HG03469 (cell line): ENCODE data around the gene H1-8.
"Not testable (repeated sequence)": the region's sequence is repeated elsewhere in the genome, so short reads cannot be mapped to it uniquely, and the experiment has no call there.

Experiments used
- ATAC-seq: cut with Tn5 transposase; IDR thresholded peaks from one replicate; pipeline ENCODE4 v1.9.1; 2021; ENCODE audit warnings: mild to moderate bottlenecking, moderate library complexity, moderate number of reproducible peaks; ENCODE audit not compliant: unreplicated experiment

H1-8 gene

GRCh38 chr3:129531699-129532098 is 11.3 kb upstream of the H1-8 start:
- ATAC-seq: no peak

GRCh38 chr3:129532261-129532660 is 10.7 kb upstream of the H1-8 start:
- ATAC-seq: no peak

GRCh38 chr3:129533406-129533805 is 9.6 kb upstream of the H1-8 start:
- ATAC-seq: no peak

GRCh38 chr3:129534428-129535027 is 8.4 kb upstream of the H1-8 start:
- no peak for ATAC-seq

GRCh38 chr3:129535075-129535474 is 7.9 kb upstream of the H1-8 start:
- ATAC-seq: no peak

GRCh38 chr3:129536374-129536667 is 6.7 kb upstream of the H1-8 start:
- ATAC-seq: no peak

- ATAC-seq: no peak
These were observed 6.2 kb upstream of the H1-8 start for GRCh38 chr3:129536804-129537203.

- ATAC-seq: no peak
These were observed 3.8 kb upstream of the H1-8 start for GRCh38 chr3:129539206-129539605.

- ATAC-seq: no peak
These were observed 2.0 kb upstream of the H1-8 start for GRCh38 chr3:129540776-129541516.

GRCh38 chr3:129542747-129543146 is 228 bp upstream of the H1-8 start:
- no peak for ATAC-seq

GRCh38 chr3:129543999-129544398 is 1.0 kb downstream of the H1-8 start:
- no peak for ATAC-seq

- ATAC-seq: not testable (repeated sequence)
These were observed 3.0 kb downstream of the H1-8 start for GRCh38 chr3:129545951-129546350.

GRCh38 chr3:129547241-129547640 is 4.3 kb downstream of the H1-8 start:
- ATAC-seq: no peak

- ATAC-seq: no peak
These were observed 5.4 kb downstream of the H1-8 start for GRCh38 chr3:129548104-129548965.

- ATAC-seq: no peak
These were observed 6.2 kb downstream of the H1-8 start for GRCh38 chr3:129549006-129549800.

GRCh38 chr3:129549805-129550204 is 6.8 kb downstream of the H1-8 start:
- ATAC-seq: no peak

GRCh38 chr3:129552287-129553050 is 9.5 kb downstream of the H1-8 start:
- no peak for ATAC-seq

GRCh38 chr3:129553171-129553570 is 10.2 kb downstream of the H1-8 start:
- ATAC-seq: no peak

GRCh38 chr3:129553719-129554118 is 10.7 kb downstream of the H1-8 start:
- ATAC-seq: no peak

- no peak for ATAC-seq
These were observed 11.6 kb downstream of the H1-8 start for GRCh38 chr3:129554356-129555152.
